Measurements from ENCODE around the gene AGO4.
"Not testable (repeated sequence)": the region's sequence is repeated elsewhere in the genome, so short reads cannot be mapped to it uniquely, and the experiment has no call there.

AGO4 gene

DNA sequence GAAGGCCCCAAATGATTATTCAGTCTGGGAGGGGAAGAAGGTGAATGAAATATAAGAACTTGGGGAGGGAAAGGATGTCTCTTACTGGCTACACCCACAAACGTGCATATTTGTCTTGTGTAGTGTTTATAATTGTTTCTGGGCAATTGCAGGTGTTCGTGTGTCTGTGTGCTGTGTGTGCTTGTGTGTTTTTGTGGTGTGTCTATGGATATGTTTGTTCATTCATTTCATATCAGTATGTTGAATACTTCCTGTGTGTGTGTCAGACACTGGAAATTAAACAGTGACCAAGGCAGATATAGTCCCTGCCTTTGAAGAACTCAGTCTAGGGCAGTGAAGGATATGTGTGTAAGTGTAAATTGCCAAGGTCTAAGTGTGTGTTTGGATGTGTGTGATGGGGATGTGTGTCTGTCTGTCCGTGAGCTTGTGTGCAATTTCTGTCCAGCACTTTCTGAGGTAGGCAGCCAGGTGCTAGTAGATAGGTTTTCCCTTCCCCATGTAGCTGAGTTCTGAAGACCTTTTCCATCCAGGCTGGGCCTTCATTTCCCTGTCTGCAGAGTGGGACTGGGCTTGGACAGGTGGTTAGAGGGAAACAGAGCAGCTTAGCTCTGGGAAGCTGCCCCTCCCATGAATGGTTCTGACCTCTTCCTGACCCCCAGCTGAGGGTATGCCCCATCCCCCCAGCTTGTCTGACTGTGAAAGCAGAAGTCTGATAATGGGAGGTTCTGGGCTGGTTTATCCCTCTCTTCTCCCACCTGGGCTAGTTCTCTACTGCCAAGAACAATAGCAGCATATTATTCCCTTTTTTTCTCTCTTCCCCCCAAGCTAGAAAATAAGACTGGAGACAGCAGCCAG, 79.0 kb downstream of the AGO4 start:
- no peak for DNase-seq (ENCODE audit: low read depth, low spot score)
- no peak overlapping the region for H3K4me3 ChIP-seq (ENCODE audit: low read depth, low read length)
- CTCF ChIA-PET: no interaction called here
- TF ChIP-seq, protein P1, sequence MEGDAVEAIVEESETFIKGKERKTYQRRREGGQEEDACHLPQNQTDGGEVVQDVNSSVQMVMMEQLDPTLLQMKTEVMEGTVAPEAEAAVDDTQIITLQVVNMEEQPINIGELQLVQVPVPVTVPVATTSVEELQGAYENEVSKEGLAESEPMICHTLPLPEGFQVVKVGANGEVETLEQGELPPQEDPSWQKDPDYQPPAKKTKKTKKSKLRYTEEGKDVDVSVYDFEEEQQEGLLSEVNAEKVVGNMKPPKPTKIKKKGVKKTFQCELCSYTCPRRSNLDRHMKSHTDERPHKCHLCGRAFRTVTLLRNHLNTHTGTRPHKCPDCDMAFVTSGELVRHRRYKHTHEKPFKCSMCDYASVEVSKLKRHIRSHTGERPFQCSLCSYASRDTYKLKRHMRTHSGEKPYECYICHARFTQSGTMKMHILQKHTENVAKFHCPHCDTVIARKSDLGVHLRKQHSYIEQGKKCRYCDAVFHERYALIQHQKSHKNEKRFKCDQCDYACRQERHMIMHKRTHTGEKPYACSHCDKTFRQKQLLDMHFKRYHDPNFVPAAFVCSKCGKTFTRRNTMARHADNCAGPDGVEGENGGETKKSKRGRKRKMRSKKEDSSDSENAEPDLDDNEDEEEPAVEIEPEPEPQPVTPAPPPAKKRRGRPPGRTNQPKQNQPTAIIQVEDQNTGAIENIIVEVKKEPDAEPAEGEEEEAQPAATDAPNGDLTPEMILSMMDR (IDR thresholded peaks at IDR 0.05; ENCODE audit: insufficient read depth, low read length, missing control alignments): no peak
- POLR2A ChIA-PET: no interaction called here

DNA sequence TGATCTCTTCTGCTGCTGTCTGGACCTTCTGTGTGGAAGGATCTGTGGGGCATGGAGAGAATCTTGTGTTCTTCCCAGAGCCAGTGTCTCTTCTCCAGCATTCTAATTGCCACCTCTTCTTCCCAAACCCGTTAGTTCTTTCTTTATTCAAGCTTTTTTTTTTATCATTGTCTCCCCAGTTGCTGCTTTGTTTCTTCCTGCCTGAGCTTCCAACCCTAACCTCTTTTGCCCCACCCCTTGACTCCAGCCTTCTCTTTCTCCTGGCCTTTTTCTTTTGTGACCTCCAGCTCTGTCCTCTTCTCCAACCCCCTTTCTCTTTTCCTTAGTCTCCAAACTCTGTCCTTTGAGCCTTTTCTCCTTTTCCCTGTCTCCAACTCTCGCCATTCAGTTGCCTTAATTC, 79.7 kb downstream of the AGO4 start:
- no peak for DNase-seq (ENCODE audit: low read depth, low spot score)
- TF ChIP-seq, protein P1 (IDR thresholded peaks at IDR 0.05; ENCODE audit: insufficient read depth, low read length, missing control alignments): no peak
- CTCF ChIA-PET: no interaction called here
- POLR2A ChIA-PET: no interaction called here
- H3K4me3 ChIP-seq (ENCODE audit: low read depth, low read length): no peak overlapping the region

DNA sequence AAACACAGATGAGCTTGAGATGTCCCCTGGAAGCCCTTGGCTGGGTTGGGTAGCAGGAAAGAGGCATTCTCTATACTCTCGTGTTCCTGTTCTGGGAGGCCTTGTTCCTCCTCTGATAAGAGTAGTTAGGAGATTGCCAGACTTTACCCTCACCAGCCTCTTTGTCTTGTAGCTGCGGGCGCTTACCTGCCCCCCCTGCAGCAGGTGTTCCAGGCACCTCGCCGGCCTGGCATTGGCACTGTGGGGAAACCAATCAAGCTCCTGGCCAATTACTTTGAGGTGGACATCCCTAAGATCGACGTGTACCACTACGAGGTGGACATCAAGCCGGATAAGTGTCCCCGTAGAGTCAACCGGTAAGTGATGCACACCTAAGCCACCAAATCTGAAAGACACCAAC, 80.4 kb downstream of the AGO4 start:
- no peak for DNase-seq (ENCODE audit: low read depth, low spot score)
- POLR2A ChIA-PET: no interaction called here
- no peak overlapping the region for H3K4me3 ChIP-seq (ENCODE audit: low read depth, low read length)
- CTCF ChIA-PET: no interaction called here
- TF ChIP-seq, protein P1 (IDR thresholded peaks at IDR 0.05; ENCODE audit: insufficient read depth, low read length, missing control alignments): no peak

DNA sequence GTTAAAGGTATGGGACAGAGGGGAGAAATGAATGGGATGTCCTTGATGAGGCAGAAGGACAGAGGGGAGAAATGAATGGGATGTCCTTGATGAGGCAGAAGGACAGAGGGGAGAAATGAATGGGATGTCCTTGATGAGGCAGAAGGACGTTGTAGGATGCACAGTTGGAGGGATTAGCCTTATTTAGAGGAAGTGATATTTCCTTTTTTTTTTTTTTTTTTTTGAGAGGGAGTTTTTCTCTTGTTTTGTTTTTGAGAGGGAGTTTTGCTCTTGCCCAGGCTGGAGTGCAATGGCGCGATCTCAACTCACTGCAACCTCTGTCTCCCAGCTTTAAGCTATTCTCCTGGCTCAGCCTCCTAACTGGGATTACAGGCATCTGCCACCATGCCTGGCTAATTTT, 81.2 kb downstream of the AGO4 start:
- CTCF ChIA-PET; POLR2A ChIA-PET; DNase-seq (ENCODE audit: low read depth, low spot score); H3K4me3 ChIP-seq (ENCODE audit: low read depth, low read length): not testable (repeated sequence)

DNA sequence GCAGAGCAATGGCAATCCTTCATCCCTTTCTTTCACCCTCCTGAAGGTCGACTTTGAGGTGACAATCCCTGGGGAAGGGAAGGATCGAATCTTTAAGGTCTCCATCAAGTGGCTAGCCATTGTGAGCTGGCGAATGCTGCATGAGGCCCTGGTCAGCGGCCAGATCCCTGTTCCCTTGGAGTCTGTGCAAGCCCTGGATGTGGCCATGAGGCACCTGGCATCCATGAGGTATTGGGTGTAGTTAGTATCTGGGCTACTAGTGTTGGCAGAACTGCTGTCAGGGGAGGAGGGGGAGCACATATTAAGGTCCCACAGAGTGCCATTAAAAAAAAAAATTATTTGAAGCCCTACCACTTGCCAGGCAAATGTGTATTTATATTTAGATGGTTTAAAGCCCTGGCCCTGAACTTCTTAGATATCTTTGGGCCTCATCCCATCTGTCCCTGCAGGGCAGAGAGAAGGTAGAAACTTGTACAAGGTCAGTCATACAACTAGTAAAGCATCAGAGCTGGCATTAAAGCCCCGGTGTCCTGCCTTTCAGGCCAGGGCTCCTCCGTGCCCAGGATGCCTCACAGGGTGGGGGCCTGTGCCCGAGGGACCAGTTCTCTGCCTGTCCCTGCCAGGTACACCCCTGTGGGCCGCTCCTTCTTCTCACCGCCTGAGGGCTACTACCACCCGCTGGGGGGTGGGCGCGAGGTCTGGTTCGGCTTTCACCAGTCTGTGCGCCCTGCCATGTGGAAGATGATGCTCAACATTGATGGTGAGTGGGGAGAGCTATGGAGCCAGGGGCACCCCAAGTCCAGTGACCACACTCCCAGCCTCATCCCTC, 85.4 kb downstream of the AGO4 start:
- TF ChIP-seq, protein P1 (IDR thresholded peaks at IDR 0.05; ENCODE audit: insufficient read depth, low read length, missing control alignments): no peak
- ChIA-PET CTCF (interaction anchor here (1.0 to 4.0 kb wide), 2 partner anchors 11 to 18 kb away, joined by 3 to 22 read pairs; partner anchors contain the start of gene AGO1), POLR2A (no interaction called here)
- H3K4me3 ChIP-seq (ENCODE audit: low read depth, low read length): no peak overlapping the region
- no peak for DNase-seq (ENCODE audit: low read depth, low spot score)

DNA sequence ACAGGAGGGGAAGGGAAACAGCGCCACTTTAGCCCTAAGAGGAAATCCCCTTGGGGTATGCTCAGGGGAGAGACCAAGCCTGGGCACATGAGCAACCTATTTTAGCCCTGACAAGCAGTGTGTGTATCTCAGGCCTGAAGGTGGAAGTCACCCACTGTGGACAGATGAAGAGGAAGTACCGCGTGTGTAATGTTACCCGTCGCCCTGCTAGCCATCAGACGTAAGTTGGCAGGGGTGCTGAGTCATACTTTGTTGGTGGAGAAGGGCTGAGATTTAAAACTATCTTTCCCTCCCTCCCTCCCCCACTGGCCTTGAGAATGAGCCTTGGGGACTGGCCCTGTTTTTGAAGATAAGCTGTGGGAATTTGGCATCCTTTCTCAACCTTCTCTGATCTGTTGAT, 86.4 kb downstream of the AGO4 start:
- CTCF ChIA-PET: interaction anchor here (0.7 to 4.0 kb wide), 3 partner anchors 12 to 19 kb away, joined by 3 to 22 read pairs (median 4); partner anchors contain the start of gene AGO1
- DNase-seq (ENCODE audit: low read depth, low spot score): no peak
- POLR2A ChIA-PET: no interaction called here
- TF ChIP-seq, protein P1 (IDR thresholded peaks at IDR 0.05; ENCODE audit: insufficient read depth, low read length, missing control alignments): no peak
- no peak overlapping the region for H3K4me3 ChIP-seq (ENCODE audit: low read depth, low read length)
